ENCODE measurements around the gene FOXD4L6.
"Not testable (repeated sequence)": the region's sequence is repeated elsewhere in the genome, so short reads cannot be mapped to it uniquely, and the experiment has no call there.

GRCh38 chr9:41126746-41127446, 1.6 kb downstream of the FOXD4L6 start:
- not testable (repeated sequence) for TF ChIP-seq EZH2 (IDR thresholded peaks at IDR 0.05; ENCODE audit: insufficient read depth, low read length); CTCF (IDR thresholded peaks at IDR 0.05; ENCODE audit: insufficient read depth, low read depth, low read length)

All from astrocyte (in vitro differentiated cells and primary cell).